WTC11 (cell line): Measurements from ENCODE around the gene ITPK1. TPM values are rescaled to one million over a fixed set of nuclear protein-coding genes. Genes with fewer than 3 reads are reported as not detected.

Experiments
- ATAC-seq: fragments of 200-7000 bp; cut with Tn5 transposase; 2 replicates; pipeline ENCODE4 v1.10.0; 2021; ENCODE audit warnings: mild to moderate bottlenecking, moderate library complexity
- CTCF ChIA-PET: fragments of 300-600 bp; sonication (Branson Sonifier 250); formaldehyde crosslinking; loops from one replicate; lab custom pipeline; 2021; ENCODE audit warnings: antibody characterized with exemption; lab: Charles Lee
- POLR2A ChIA-PET: fragments of 350-600 bp; sonication (Branson Sonifier 250); formaldehyde crosslinking; loops from one replicate; lab custom pipeline; 2021; ENCODE audit warnings: antibody characterized with exemption; lab: Charles Lee
- DNase-seq: peaks from one replicate; pipeline ENCODE4 v3.0.0; 2021; ENCODE audit warnings: low spot score
- H3K27ac Mint-ChIP-seq: 2 replicates; pipeline ENCODE4 v1.8.0; 2021; ENCODE audit warnings: mixed read lengths
- H3K27me3 Mint-ChIP-seq: 2 replicates; pipeline ENCODE4 v1.8.0; 2021; ENCODE audit warnings: low read depth, mild to moderate bottlenecking, moderate library complexity, mixed read lengths
- H3K36me3 Mint-ChIP-seq: 2 replicates; pipeline ENCODE4 v1.8.0; 2021; ENCODE audit warnings: mixed read lengths
- H3K4me1 Mint-ChIP-seq: 2 replicates; pipeline ENCODE4 v1.8.0; 2022; ENCODE audit warnings: mixed read lengths
- H3K4me3 Mint-ChIP-seq: 2 replicates; pipeline ENCODE4 v1.8.0; 2021; ENCODE audit warnings: mild to moderate bottlenecking, moderate library complexity, mixed read lengths
- H3K9me3 Mint-ChIP-seq: 2 replicates; pipeline ENCODE4 v1.8.0; 2021; ENCODE audit warnings: mixed read lengths
- AFF4 ChIP-seq: sonication (generic); formaldehyde crosslinking; IDR thresholded peaks from 2 replicates; pipeline ENCODE4 v1.8.1; 2023; ENCODE audit warnings: mild to moderate bottlenecking, missing genetic modification reagents, borderline replicate concordance
- ATF6 ChIP-seq: sonication (generic); formaldehyde crosslinking; IDR thresholded peaks from 2 replicates; pipeline ENCODE4 v1.8.1; 2023; ENCODE audit warnings: mild to moderate bottlenecking, missing genetic modification reagents
- CTCF ChIP-seq: fragments of 200-600 bp; IDR thresholded peaks from 2 replicates; pipeline ENCODE4 v1.8.0; 2022; ENCODE audit warnings: antibody characterized with exemption
- E2F1 ChIP-seq: sonication (generic); formaldehyde crosslinking; IDR thresholded peaks from 2 replicates; pipeline ENCODE4 v1.8.0; 2022; ENCODE audit warnings: mild to moderate bottlenecking, missing genetic modification reagents
- E2F5 ChIP-seq: sonication (generic); formaldehyde crosslinking; IDR thresholded peaks from 2 replicates; pipeline ENCODE4 v1.8.1; 2022; ENCODE audit warnings: mild to moderate bottlenecking, moderate library complexity, missing genetic modification reagents
- EMX1 ChIP-seq: fragments of 250-450 bp; sonication (Bioruptor Pico); IDR thresholded peaks from 2 replicates; pipeline ENCODE4 v1.8.0; 2021; ENCODE audit warnings: mild to moderate bottlenecking
- ETV6 ChIP-seq: sonication (generic); formaldehyde crosslinking; IDR thresholded peaks from 2 replicates; pipeline ENCODE4 v1.8.1; 2022; ENCODE audit warnings: mild to moderate bottlenecking, missing genetic modification reagents
- GABPB1 ChIP-seq: sonication (generic); formaldehyde crosslinking; IDR thresholded peaks from 2 replicates; pipeline ENCODE4 v1.8.1; 2023; ENCODE audit warnings: mild to moderate bottlenecking, missing genetic modification reagents
- JAZF1 ChIP-seq: fragments of 250-450 bp; sonication (Bioruptor Pico); IDR thresholded peaks from 2 replicates; pipeline ENCODE4 v1.9.0; 2021; ENCODE audit warnings: moderate library complexity, mild to moderate bottlenecking, inconsistent platforms
- NFYB ChIP-seq: sonication (generic); formaldehyde crosslinking; conservative IDR thresholded peaks from 2 replicates; pipeline ENCODE4 v1.8.0; 2022; ENCODE audit warnings: low read depth, missing genetic modification reagents
- PRRX2 ChIP-seq: fragments of 250-450 bp; sonication (Bioruptor Pico); IDR thresholded peaks from 2 replicates; pipeline ENCODE4 v1.8.0; 2021; ENCODE audit warnings: mild to moderate bottlenecking
- TEAD1 ChIP-seq: sonication (generic); formaldehyde crosslinking; IDR thresholded peaks from 2 replicates; pipeline ENCODE4 v1.8.0; 2022; ENCODE audit warnings: mild to moderate bottlenecking, missing genetic modification reagents
- TEAD4 ChIP-seq: sonication (generic); formaldehyde crosslinking; IDR thresholded peaks from 2 replicates; pipeline ENCODE4 v1.8.0; 2022; ENCODE audit warnings: mild to moderate bottlenecking, missing genetic modification reagents
- USF2 ChIP-seq: sonication (generic); formaldehyde crosslinking; IDR thresholded peaks from 2 replicates; pipeline ENCODE4 v1.8.1; 2023; ENCODE audit warnings: mild to moderate bottlenecking, missing genetic modification reagents, moderate library complexity
- ZBTB21 ChIP-seq: sonication (generic); formaldehyde crosslinking; IDR thresholded peaks from 2 replicates; pipeline ENCODE4 v1.8.1; 2023; ENCODE audit warnings: mild to moderate bottlenecking, missing genetic modification reagents, borderline replicate concordance
- ZNF121 ChIP-seq: sonication (generic); formaldehyde crosslinking; IDR thresholded peaks from 2 replicates; pipeline ENCODE4 v1.8.0; 2023; ENCODE audit warnings: missing genetic modification reagents
- ZNF138 ChIP-seq: sonication (generic); formaldehyde crosslinking; conservative IDR thresholded peaks from 2 replicates; pipeline ENCODE4 v1.8.1; 2022; ENCODE audit warnings: mild to moderate bottlenecking, moderate library complexity, missing genetic modification reagents
- ZNF416 ChIP-seq: fragments of 250-450 bp; sonication (Bioruptor Pico); IDR thresholded peaks from 2 replicates; pipeline ENCODE4 v1.9.0; 2021; ENCODE audit warnings: mild to moderate bottlenecking, inconsistent platforms
- ZNF425 ChIP-seq: fragments of 250-450 bp; sonication (Bioruptor Pico); conservative IDR thresholded peaks from 2 replicates; pipeline ENCODE4 v1.9.0; 2021; ENCODE audit warnings: mild to moderate bottlenecking
- total RNA-seq: library from RNA; stranded (reverse); gene quantifications from 3 replicates; pipeline ENCODE4 v1.2.3, GENCODE V29; 2021

Gene ITPK1
- total RNA-seq, 1 experiment from 2014 or later, result 144 TPM

- no peak for ATAC-seq
These were observed 141.8 kb downstream of the ITPK1 start for GRCh38 chr14:92973798-92974372.

GRCh38 chr14:92973261-92973797 lies 142.4 kb downstream of the ITPK1 start:
- peak; percentile 92 for ATAC-seq
- H3K4me1 Mint-ChIP-seq, result peaks cover 41% of the 10 kb centered on the region
- H3K27ac Mint-ChIP-seq, result peak overlapping the region; percentile 44; the same call in 1 of the 2 replicates
- H3K27me3 Mint-ChIP-seq, result no peaks in the 10 kb centered on the region; the same call in 1 of the 2 replicates
- H3K36me3 Mint-ChIP-seq, result peaks cover 27% of the 10 kb centered on the region
- peaks cover 27% of the 10 kb centered on the region for H3K9me3 Mint-ChIP-seq
- ChIA-PET POLR2A (no interaction called here), CTCF (interaction anchor here (0.6 to 2.1 kb wide), 7 partner anchors 13 to 234 kb away, joined by 3 to 6 read pairs (median 3); partner anchors contain the start of genes GON7 and UBR7)
- H3K4me3 Mint-ChIP-seq, result no peak overlapping the region
- peak; percentile 97 for DNase-seq
- TF ChIP-seq USF2 (CRISPR knock-in tag) (no peak; the same call in 1 of the 2 replicates), EMX1 (CRISPR knock-in tag) (no peak), JAZF1 (CRISPR knock-in tag) (no peak), GABPB1 (no peak), TEAD4 (CRISPR knock-in tag) (no peak), E2F1 (CRISPR knock-in tag) (no peak), NFYB (CRISPR knock-in tag) (no peak), ZBTB21 (0 out of 2 replicates have a peak, but pooled peaks have one; percentile 22), ETV6 (CRISPR knock-in tag) (no peak), ZNF138 (CRISPR knock-in tag) (no peak), AFF4 (CRISPR knock-in tag) (no peak), CTCF (peak; percentile 90), ZNF425 (CRISPR knock-in tag) (no peak), PRRX2 (CRISPR knock-in tag) (no peak), TEAD1 (0 out of 2 replicates have a peak, but pooled peaks have one; percentile 38), E2F5 (CRISPR knock-in tag) (no peak)

More at GRCh38 chr14:92973798-92974372, 141.8 kb downstream of the ITPK1 start:
- H3K4me3 Mint-ChIP-seq, result no peak overlapping the region
- peaks cover 33% of the 10 kb centered on the region for H3K36me3 Mint-ChIP-seq
- POLR2A ChIA-PET, result no interaction called here
- DNase-seq, result no peak
- CTCF ChIA-PET, result interaction anchor here (0.6 to 2.1 kb wide), 11 partner anchors 10 to 610 kb away, joined by 3 to 6 read pairs (median 3); partner anchors contain the start of genes GON7 and UBR7
- peak overlapping the region; percentile 15; the same call in 1 of the 2 replicates for H3K27ac Mint-ChIP-seq
- peaks cover 32% of the 10 kb centered on the region for H3K9me3 Mint-ChIP-seq
- peaks cover 40% of the 10 kb centered on the region for H3K4me1 Mint-ChIP-seq
- no peak for TF ChIP-seq PRRX2 (CRISPR knock-in tag)
- no peak for TF ChIP-seq ATF6 (CRISPR knock-in tag)
- no peak for TF ChIP-seq ZNF121 (CRISPR knock-in tag)
- TF ChIP-seq ZBTB21, result no peak
- TF ChIP-seq ZNF416 (CRISPR knock-in tag), result no peak
- TF ChIP-seq, all 79 proteins: peak for 0
- H3K27me3 Mint-ChIP-seq, result no peaks in the 10 kb centered on the region; the same call in 1 of the 2 replicates
